Astrocyte (in vitro differentiated cells and primary cell): ENCODE results near the gene BTBD2.

ENCODE experiments used
- EZH2 ChIP-seq: IDR thresholded peaks from 2 replicates; pipeline ENCODE4 v1.6.1; 2012; ENCODE audit warnings: mild to moderate bottlenecking, low read length, inconsistent platforms; ENCODE audit not compliant: insufficient read depth
- TF ChIP-seq, protein P1 (sequence below): IDR thresholded peaks from 2 replicates; pipeline ENCODE4 v1.5.1; 2011; ENCODE audit warnings: low read depth, mild to moderate bottlenecking, inconsistent platforms, low read length, moderate library complexity; ENCODE audit not compliant: insufficient read depth

DNA sequence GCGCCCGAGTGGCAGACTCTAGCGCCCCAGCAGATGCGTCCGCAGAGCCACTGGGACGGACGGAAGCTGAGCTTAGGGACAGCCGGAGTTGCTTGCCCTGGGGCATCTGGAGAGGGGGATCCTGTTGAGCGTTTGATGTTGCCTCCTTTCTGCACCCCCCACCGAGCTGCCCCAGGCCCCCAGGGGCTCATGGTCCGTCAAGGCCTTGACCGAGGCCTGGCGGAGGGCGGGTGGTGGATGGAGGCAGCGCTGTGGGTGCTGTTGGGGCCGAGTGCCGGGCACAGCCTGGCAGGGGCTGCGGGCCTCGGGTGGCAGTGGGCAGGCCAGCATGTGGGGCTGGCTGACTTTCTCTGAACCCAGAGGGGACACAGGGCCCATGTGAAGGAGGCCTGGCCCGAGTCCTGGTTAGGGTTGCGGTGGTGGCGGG is 71.8 kb downstream of the BTBD2 start:
- TF ChIP-seq, protein P1, sequence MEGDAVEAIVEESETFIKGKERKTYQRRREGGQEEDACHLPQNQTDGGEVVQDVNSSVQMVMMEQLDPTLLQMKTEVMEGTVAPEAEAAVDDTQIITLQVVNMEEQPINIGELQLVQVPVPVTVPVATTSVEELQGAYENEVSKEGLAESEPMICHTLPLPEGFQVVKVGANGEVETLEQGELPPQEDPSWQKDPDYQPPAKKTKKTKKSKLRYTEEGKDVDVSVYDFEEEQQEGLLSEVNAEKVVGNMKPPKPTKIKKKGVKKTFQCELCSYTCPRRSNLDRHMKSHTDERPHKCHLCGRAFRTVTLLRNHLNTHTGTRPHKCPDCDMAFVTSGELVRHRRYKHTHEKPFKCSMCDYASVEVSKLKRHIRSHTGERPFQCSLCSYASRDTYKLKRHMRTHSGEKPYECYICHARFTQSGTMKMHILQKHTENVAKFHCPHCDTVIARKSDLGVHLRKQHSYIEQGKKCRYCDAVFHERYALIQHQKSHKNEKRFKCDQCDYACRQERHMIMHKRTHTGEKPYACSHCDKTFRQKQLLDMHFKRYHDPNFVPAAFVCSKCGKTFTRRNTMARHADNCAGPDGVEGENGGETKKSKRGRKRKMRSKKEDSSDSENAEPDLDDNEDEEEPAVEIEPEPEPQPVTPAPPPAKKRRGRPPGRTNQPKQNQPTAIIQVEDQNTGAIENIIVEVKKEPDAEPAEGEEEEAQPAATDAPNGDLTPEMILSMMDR, result no peak
- TF ChIP-seq EZH2, result no peak
